Measurements from ENCODE around the gene RCAN2. TPM values are rescaled to one million over a fixed set of nuclear protein-coding genes. Genes with fewer than 3 reads are reported as not detected.

Gene RCAN2
- total RNA-seq, 4 donors from 2014 or later, result 4.7 to 23.1 (median 6.6) TPM

- DNase-seq, result peak in 1 of 3 donors; percentile 54
- H3K9me3 ChIP-seq, result no peaks in the 10 kb centered on the region
- peaks cover 0 to 7% (median 0%) of the 10 kb centered on the region in 4 donors for H3K4me1 ChIP-seq
- TF ChIP-seq POLR2A (IDR thresholded peaks at IDR 0.05), result no peak
- TF ChIP-seq, protein P1, sequence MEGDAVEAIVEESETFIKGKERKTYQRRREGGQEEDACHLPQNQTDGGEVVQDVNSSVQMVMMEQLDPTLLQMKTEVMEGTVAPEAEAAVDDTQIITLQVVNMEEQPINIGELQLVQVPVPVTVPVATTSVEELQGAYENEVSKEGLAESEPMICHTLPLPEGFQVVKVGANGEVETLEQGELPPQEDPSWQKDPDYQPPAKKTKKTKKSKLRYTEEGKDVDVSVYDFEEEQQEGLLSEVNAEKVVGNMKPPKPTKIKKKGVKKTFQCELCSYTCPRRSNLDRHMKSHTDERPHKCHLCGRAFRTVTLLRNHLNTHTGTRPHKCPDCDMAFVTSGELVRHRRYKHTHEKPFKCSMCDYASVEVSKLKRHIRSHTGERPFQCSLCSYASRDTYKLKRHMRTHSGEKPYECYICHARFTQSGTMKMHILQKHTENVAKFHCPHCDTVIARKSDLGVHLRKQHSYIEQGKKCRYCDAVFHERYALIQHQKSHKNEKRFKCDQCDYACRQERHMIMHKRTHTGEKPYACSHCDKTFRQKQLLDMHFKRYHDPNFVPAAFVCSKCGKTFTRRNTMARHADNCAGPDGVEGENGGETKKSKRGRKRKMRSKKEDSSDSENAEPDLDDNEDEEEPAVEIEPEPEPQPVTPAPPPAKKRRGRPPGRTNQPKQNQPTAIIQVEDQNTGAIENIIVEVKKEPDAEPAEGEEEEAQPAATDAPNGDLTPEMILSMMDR (IDR thresholded peaks at IDR 0.05), result peak in 1 of 6 experiments; percentile 10
- H3K27ac ChIP-seq, result peak overlapping the region; percentile 48 to 78 (median 64)
- H3K4me3 ChIP-seq, result peak overlapping the region; percentile 46 to 75 (median 65)
- no peaks in the 10 kb centered on the region for H3K36me3 ChIP-seq
- no peaks in the 10 kb centered on the region for H3K27me3 ChIP-seq
These were observed 636 bp downstream of the RCAN2 start for GRCh38 chr6:46490425-46491200.

- Histone ChIP-seq H3K9me3 (no peaks in the 10 kb centered on the region), H3K27ac (no peak overlapping the region), H3K27me3 (no peaks in the 10 kb centered on the region), H3K36me3 (no peaks in the 10 kb centered on the region), H3K4me1 (peaks cover 0 to 7% (median 0%) of the 10 kb centered on the region in 4 donors), H3K4me3 (no peak overlapping the region)
- TF ChIP-seq POLR2A (IDR thresholded peaks at IDR 0.05), result no peak
- TF ChIP-seq, protein P1 (IDR thresholded peaks at IDR 0.05), result no peak
- DNase-seq, result no peak
These were observed 5.1 kb downstream of the RCAN2 start for GRCh38 chr6:46486181-46486580.

GRCh38 chr6:46484081-46484820 lies 7.0 kb downstream of the RCAN2 start:
- Histone ChIP-seq H3K27me3 (no peaks in the 10 kb centered on the region), H3K4me3 (no peak overlapping the region), H3K4me1 (no peaks in the 10 kb centered on the region), H3K27ac (no peak overlapping the region), H3K36me3 (no peaks in the 10 kb centered on the region), H3K9me3 (no peaks in the 10 kb centered on the region)
- DNase-seq, result no peak
- no peak for TF ChIP-seq POLR2A (IDR thresholded peaks at IDR 0.05)
- TF ChIP-seq, protein P1 (IDR thresholded peaks at IDR 0.05), result no peak

- Histone ChIP-seq H3K27ac (no peak overlapping the region), H3K9me3 (no peaks in the 10 kb centered on the region), H3K4me3 (no peak overlapping the region), H3K4me1 (no peaks in the 10 kb centered on the region), H3K27me3 (no peaks in the 10 kb centered on the region), H3K36me3 (no peaks in the 10 kb centered on the region)
- no peak for TF ChIP-seq POLR2A (IDR thresholded peaks at IDR 0.05)
- TF ChIP-seq, protein P1 (IDR thresholded peaks at IDR 0.05), result no peak
- DNase-seq, result no peak
These were observed 14.9 kb downstream of the RCAN2 start for GRCh38 chr6:46476301-46476700.

GRCh38 chr6:46473881-46474280 lies 17.4 kb downstream of the RCAN2 start:
- Histone ChIP-seq H3K9me3 (no peaks in the 10 kb centered on the region), H3K36me3 (no peaks in the 10 kb centered on the region), H3K27ac (no peak overlapping the region), H3K27me3 (no peaks in the 10 kb centered on the region), H3K4me3 (no peak overlapping the region), H3K4me1 (no peaks in the 10 kb centered on the region)
- DNase-seq, result no peak
- TF ChIP-seq, protein P1 (IDR thresholded peaks at IDR 0.05), result no peak
- no peak for TF ChIP-seq POLR2A (IDR thresholded peaks at IDR 0.05)
